GM12878 (cell line): ENCODE results near the gene CACNA1E. TPM values are rescaled to one million over a fixed set of nuclear protein-coding genes. Genes with fewer than 3 reads are reported as not detected.

Experiments
- BHLHE40 ChIP-seq, 2 experiments: fragments of 450-650 bp in 1 of 2; IDR thresholded peaks; 2 replicates each; pipeline ENCODE4 v1.6.1; 2011 to 2017; ENCODE audit warnings: low read depth in 2 of 2, borderline replicate concordance in 1 of 2, improper control_type of control experiment in 1 of 2, low read length in 1 of 2, mild to moderate bottlenecking in 1 of 2
- CHD4 ChIP-seq: fragments of 200-600 bp; sonication (generic); IDR thresholded peaks from 2 replicates; pipeline ENCODE4 v1.6.1; 2016; ENCODE audit warnings: mild to moderate bottlenecking
- CREB1 ChIP-seq: IDR thresholded peaks from 2 replicates; pipeline ENCODE4 v1.6.1; 2012; ENCODE audit warnings: low read depth, mild to moderate bottlenecking, inconsistent platforms
- DPF2 ChIP-seq: fragments of 450-650 bp; IDR thresholded peaks from 2 replicates; pipeline ENCODE4 v1.6.1; 2017; ENCODE audit warnings: mild to moderate bottlenecking
- EZH2 ChIP-seq: IDR thresholded peaks from 2 replicates; pipeline ENCODE4 v1.6.1; 2012; ENCODE audit warnings: low read depth, mild to moderate bottlenecking, control low read depth, inconsistent platforms, low read length, borderline replicate concordance; ENCODE audit not compliant: control insufficient read depth
- MLLT1 ChIP-seq: fragments of 450-650 bp; IDR thresholded peaks from 2 replicates; pipeline ENCODE4 v1.6.1; 2016; ENCODE audit warnings: mild to moderate bottlenecking
- NR2F1 ChIP-seq: fragments of 450-650 bp; conservative IDR thresholded peaks from 2 replicates; pipeline ENCODE4 v1.6.1; 2017; ENCODE audit warnings: mild to moderate bottlenecking
- PBX3 ChIP-seq: IDR thresholded peaks from 2 replicates; pipeline ENCODE4 v1.6.1; 2011; ENCODE audit warnings: mild to moderate bottlenecking, low read depth, low read length, moderate library complexity; ENCODE audit not compliant: insufficient replicate concordance
- SMAD5 ChIP-seq: IDR thresholded peaks from 2 replicates; pipeline ENCODE4 v1.6.1; 2016; ENCODE audit warnings: antibody characterized with exemption, low read depth
- ZNF217 ChIP-seq: fragments of 450-650 bp; IDR thresholded peaks from 2 replicates; pipeline ENCODE4 v1.6.1; 2017; ENCODE audit warnings: antibody characterized with exemption, mild to moderate bottlenecking
- ZNF687 ChIP-seq: fragments of 450-650 bp; IDR thresholded peaks from 2 replicates; pipeline ENCODE4 v1.6.1; 2017; ENCODE audit warnings: mild to moderate bottlenecking, moderate library complexity
- polyA plus RNA-seq, 11 experiments: library from polyadenylated mRNA; depleted of rRNA in 4 of 11; unstranded in 6 of 11; stranded (reverse) in 5 of 11; fragments of >200 nt; fragmentation: Nextera tagmentation in 4 of 11; fragmentation: Illumina TruSeq in 1 of 11; extraction: Ambion mirVana in 4 of 11; extraction: Trizol in 1 of 11; gene quantifications; 1 replicate in 1 of 11; 2 replicates in 10 of 11; pipeline versions ENCODE4 v1.2.1 to v1.2.3, GENCODE V29; 2011 to 2016; ENCODE audit warnings: inconsistent platforms in 2 of 11, missing spikeins in 2 of 11, low read depth in 1 of 11
- total RNA-seq, 4 experiments: library from RNA; depleted of rRNA in 3 of 4; stranded (reverse); fragments of >200 nt in 3 of 4; fragmentation: Illumina TruSeq in 1 of 4; extraction: Trizol in 1 of 4; gene quantifications; 2 replicates each; pipeline versions ENCODE4 v1.2.1 to v1.2.3, GENCODE V29; 2013 to 2021
- TF ChIP-seq, protein P1 (sequence below), 3 experiments: IDR thresholded peaks in 2 of 3; conservative IDR thresholded peaks in 1 of 3; 2 replicates each; pipeline ENCODE4 v1.5.1; 2011; ENCODE audit warnings: low read depth in 3 of 3, low read length in 3 of 3, mild to moderate bottlenecking in 3 of 3, control low read depth in 2 of 3, moderate library complexity in 2 of 3, inconsistent platforms in 1 of 3, mixed read lengths in 1 of 3; ENCODE audit not compliant: control insufficient read depth in 2 of 3, insufficient read depth in 1 of 3; ENCODE audit errors: extremely low read depth in 1 of 3
- TF ChIP-seq, protein P2 (sequence below): IDR thresholded peaks from 2 replicates; pipeline ENCODE4 v1.6.1; 2011; ENCODE audit warnings: borderline replicate concordance, low read depth, mild to moderate bottlenecking, moderate library complexity, low read length; ENCODE audit not compliant: insufficient read depth, poor library complexity, severe bottlenecking

CACNA1E gene
- total and polyA plus RNA-seq, 10 of the 15 experiments (the other 5 are each of a cell fraction or from before 2014, with no cell fraction given) = 0.57 to 22.0 (median 8.5) TPM

DNA sequence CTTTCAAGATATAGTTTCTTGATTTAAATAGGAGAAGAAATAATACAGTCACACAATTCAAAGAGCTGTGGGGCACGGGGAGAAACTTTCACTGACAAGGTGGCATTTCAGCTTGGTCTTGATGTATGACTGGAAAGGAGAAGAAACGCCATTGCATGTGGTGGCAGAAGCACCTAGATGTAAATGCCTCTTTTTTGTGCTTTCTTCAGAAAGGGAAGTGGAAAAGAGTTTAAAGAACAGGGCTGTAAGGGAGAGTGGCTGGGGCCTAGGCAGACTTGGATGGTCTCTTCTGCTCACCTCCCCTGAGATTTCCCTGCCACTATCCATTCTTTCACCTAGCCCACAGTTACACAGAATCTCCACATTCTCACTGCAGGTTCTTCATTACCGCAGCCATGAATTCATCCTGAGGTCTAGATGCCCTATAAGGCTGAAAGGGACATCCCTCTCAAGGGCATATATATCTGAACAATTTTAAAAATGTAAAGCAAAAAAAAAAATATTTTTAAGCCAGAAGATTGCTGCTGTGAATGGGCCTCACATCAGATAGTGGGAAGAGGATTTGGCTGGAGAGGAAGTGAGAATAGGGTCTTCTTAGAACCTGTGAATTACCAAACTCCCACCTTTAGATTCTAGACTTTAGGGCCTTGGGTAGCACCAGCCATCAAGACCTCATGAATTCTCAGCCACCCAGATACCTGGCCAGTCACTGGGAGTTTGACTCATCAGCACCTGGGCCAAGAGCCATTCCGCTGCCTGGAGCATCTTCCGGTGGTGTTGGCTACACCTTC lies 23.4 kb downstream of the CACNA1E start (continued):
- TF ChIP-seq, protein P1, sequence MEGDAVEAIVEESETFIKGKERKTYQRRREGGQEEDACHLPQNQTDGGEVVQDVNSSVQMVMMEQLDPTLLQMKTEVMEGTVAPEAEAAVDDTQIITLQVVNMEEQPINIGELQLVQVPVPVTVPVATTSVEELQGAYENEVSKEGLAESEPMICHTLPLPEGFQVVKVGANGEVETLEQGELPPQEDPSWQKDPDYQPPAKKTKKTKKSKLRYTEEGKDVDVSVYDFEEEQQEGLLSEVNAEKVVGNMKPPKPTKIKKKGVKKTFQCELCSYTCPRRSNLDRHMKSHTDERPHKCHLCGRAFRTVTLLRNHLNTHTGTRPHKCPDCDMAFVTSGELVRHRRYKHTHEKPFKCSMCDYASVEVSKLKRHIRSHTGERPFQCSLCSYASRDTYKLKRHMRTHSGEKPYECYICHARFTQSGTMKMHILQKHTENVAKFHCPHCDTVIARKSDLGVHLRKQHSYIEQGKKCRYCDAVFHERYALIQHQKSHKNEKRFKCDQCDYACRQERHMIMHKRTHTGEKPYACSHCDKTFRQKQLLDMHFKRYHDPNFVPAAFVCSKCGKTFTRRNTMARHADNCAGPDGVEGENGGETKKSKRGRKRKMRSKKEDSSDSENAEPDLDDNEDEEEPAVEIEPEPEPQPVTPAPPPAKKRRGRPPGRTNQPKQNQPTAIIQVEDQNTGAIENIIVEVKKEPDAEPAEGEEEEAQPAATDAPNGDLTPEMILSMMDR (IDR thresholded peaks at IDR 0.05 in 2 of 3, conservative IDR thresholded peaks at IDR 0.05 in 1 of 3; ENCODE audit: control insufficient read depth in 2 of 3, extremely low read depth in 1 of 3, insufficient read depth in 1 of 3, low read depth in 3 of 3, low read length in 3 of 3) = no peak
- TF ChIP-seq, protein P2, sequence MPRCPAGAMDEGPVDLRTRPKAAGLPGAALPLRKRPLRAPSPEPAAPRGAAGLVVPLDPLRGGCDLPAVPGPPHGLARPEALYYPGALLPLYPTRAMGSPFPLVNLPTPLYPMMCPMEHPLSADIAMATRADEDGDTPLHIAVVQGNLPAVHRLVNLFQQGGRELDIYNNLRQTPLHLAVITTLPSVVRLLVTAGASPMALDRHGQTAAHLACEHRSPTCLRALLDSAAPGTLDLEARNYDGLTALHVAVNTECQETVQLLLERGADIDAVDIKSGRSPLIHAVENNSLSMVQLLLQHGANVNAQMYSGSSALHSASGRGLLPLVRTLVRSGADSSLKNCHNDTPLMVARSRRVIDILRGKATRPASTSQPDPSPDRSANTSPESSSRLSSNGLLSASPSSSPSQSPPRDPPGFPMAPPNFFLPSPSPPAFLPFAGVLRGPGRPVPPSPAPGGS = no peak
- TF ChIP-seq CHD4 (no peak), ZNF217 (no peak), MLLT1 (no peak), ZNF687 (peak; percentile 58), EZH2 (no peak), DPF2 (peak; percentile 15; the same call in 1 of the 2 replicates), CREB1 (no peak), BHLHE40 (IDR thresholded peaks at IDR 0.05; ENCODE audit: borderline replicate concordance in 1 of 2, low read depth in 2 of 2, low read length in 1 of 2) (peak in 1 of 2 experiments; percentile 15; a peak in 1 of 4 replicates), NR2F1 (no peak), SMAD5 (no peak), PBX3 (no peak)
